Measurements from ENCODE around the gene PTPRN2.

PTPRN2 gene

GRCh38 chr7:158271646-158272045 lies 316.0 kb downstream of the PTPRN2 start:
- no peak for DNase-seq

GRCh38 chr7:158270856-158271413 lies 316.7 kb downstream of the PTPRN2 start:
- DNase-seq, result no peak

GRCh38 chr7:158270106-158270775 lies 317.4 kb downstream of the PTPRN2 start:
- DNase-seq, result no peak

- DNase-seq, result no peak
These were observed 318.6 kb downstream of the PTPRN2 start for GRCh38 chr7:158268816-158269535.

GRCh38 chr7:158267742-158268435 lies 319.7 kb downstream of the PTPRN2 start:
- DNase-seq, result no peak

- no peak for DNase-seq
These were observed 320.5 kb downstream of the PTPRN2 start for GRCh38 chr7:158266817-158267741.

- no peak for DNase-seq
These were observed 321.2 kb downstream of the PTPRN2 start for GRCh38 chr7:158266426-158266816.

GRCh38 chr7:158265743-158266080 lies 321.9 kb downstream of the PTPRN2 start:
- DNase-seq, result no peak

- no peak for DNase-seq
These were observed 322.5 kb downstream of the PTPRN2 start for GRCh38 chr7:158264881-158265742.

- no peak for DNase-seq
These were observed 323.5 kb downstream of the PTPRN2 start for GRCh38 chr7:158263964-158264748.

- DNase-seq, result no peak
These were observed 324.3 kb downstream of the PTPRN2 start for GRCh38 chr7:158263110-158263963.

GRCh38 chr7:158262284-158263109 lies 325.1 kb downstream of the PTPRN2 start:
- no peak for DNase-seq

- no peak for DNase-seq
These were observed 326.0 kb downstream of the PTPRN2 start for GRCh38 chr7:158261362-158262235.

GRCh38 chr7:158260567-158261361 lies 326.9 kb downstream of the PTPRN2 start:
- no peak for DNase-seq

- no peak for DNase-seq
These were observed 327.8 kb downstream of the PTPRN2 start for GRCh38 chr7:158259671-158260418.

GRCh38 chr7:158259141-158259540 lies 328.5 kb downstream of the PTPRN2 start:
- DNase-seq, result no peak
